GM19099 (cell line): ENCODE measurements around the gene DSG3.

ENCODE experiments used
- POLR2A ChIP-seq: IDR thresholded peaks from 3 replicates; pipeline ENCODE4 v1.6.1; 2011; ENCODE audit warnings: low read depth; ENCODE audit not compliant: insufficient read length; ENCODE audit errors: extremely low read depth

The DSG3 gene

GRCh38 chr18:31469629-31470028 is 22.1 kb downstream of the DSG3 start:
- no peak for TF ChIP-seq POLR2A

DNA sequence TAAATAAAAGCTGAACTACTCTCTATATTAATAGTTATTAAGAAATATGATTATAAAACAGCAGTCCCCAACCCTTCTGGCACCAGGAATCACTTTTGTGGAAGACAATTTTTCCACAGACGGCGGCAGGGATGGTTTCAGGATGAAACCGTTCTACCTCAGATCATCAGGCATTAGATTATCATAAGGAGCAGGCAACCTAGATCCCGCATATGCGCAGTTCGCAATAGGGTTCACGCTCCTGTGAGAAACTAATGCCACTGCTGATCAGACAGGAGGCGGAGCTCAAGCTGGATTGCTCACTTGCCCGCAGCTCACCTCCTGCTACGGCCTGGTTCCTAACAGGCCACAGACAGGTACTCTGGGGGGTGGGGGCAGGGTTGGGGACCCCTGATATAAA is 31.1 kb downstream of the DSG3 start:
- TF ChIP-seq POLR2A, result no peak

GRCh38 chr18:31482051-31482450 is 34.5 kb downstream of the DSG3 start:
- no peak for TF ChIP-seq POLR2A

GRCh38 chr18:31483396-31483795 is 35.9 kb downstream of the DSG3 start:
- no peak for TF ChIP-seq POLR2A

GRCh38 chr18:31484461-31484860 is 36.9 kb downstream of the DSG3 start:
- no peak for TF ChIP-seq POLR2A

GRCh38 chr18:31486165-31486564 is 38.6 kb downstream of the DSG3 start:
- TF ChIP-seq POLR2A, result no peak

GRCh38 chr18:31487246-31488015 is 39.9 kb downstream of the DSG3 start:
- no peak for TF ChIP-seq POLR2A

GRCh38 chr18:31489311-31489710 is 41.8 kb downstream of the DSG3 start:
- no peak for TF ChIP-seq POLR2A

DNA sequence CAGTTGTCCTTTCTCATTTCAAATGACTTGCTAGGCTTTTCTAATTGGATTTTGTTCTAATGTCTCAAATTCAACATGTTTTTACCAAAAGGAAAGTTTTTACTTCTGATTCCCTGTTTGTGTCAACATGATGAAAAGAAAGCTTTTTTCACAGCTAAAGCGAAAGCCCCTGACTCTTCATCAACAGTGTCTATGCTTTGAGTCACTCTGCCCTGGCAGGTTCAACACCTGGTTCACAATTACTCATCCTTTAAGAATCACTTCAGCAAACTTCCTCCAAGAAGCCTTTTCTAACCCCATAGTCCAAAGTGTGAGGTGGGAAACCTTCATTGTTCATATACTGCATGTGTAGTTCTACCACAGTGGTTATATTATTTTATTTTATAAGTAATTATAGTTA is 42.8 kb downstream of the DSG3 start:
- TF ChIP-seq POLR2A, result no peak

DNA sequence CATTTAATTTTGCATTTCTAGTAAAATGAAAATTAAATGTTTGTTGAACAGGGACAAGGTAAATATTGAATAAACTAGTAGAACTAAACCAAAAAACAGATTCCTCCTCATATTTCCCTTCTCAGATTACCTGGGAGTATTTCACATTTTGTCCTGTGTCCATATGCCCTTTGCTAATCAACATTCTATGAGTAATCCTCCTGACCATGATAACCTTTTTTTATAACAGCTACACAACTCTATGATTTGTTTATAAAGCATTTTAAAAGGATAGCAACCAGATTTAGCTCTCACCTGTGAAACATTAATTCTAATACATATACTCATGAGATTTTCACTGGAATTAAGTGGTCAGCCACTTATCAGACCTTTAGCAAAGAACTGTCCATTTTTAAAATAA is 43.3 kb downstream of the DSG3 start:
- TF ChIP-seq POLR2A, result no peak

GRCh38 chr18:31491586-31491985 is 44.0 kb downstream of the DSG3 start:
- TF ChIP-seq POLR2A, result no peak

DNA sequence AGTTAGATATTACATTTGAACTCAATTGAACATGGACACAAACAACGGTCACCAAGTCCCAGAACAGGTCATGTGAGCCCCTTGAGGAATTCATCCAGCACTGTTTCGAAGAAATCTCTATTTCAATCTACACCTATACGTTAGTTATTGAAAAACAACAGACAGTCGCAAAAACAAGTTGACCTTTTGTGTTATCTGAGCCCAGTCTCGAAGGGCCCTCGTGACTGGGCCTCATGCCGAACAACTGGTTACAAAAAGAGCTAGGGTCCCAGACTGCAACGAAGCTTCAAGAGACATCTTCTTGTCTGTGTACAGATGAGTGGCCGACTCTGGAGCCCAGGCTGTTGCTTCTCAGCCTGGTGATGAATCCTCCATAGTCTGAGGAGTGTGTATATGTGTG is 45.1 kb downstream of the DSG3 start:
- no peak for TF ChIP-seq POLR2A

- no peak for TF ChIP-seq POLR2A
Observed at GRCh38 chr18:31493171-31493570, 45.6 kb downstream of the DSG3 start.

- no peak for TF ChIP-seq POLR2A
Observed at GRCh38 chr18:31493941-31494340, 46.4 kb downstream of the DSG3 start.

DNA sequence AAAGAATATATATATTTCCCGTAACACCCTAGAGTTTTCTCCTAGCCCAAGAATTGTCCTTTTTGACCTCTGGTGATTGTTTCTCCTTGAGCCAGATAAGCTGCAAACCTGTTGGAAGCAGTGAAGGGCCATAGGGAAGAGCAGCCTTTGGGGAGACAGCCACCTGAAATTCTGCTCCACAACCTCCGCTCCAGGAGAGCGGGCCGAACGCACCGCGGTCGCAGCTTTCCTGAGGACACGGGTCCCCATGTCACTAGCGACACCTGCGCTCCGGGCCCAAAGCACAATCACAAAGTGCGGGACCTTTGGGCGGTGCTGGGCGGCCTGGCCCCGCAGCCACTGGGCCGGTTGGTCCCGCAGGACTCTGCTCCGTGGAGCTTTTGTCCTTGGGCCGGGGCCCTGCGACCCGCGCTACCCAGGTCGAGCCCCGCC is 49.9 kb downstream of the DSG3 start:
- no peak for TF ChIP-seq POLR2A

DNA sequence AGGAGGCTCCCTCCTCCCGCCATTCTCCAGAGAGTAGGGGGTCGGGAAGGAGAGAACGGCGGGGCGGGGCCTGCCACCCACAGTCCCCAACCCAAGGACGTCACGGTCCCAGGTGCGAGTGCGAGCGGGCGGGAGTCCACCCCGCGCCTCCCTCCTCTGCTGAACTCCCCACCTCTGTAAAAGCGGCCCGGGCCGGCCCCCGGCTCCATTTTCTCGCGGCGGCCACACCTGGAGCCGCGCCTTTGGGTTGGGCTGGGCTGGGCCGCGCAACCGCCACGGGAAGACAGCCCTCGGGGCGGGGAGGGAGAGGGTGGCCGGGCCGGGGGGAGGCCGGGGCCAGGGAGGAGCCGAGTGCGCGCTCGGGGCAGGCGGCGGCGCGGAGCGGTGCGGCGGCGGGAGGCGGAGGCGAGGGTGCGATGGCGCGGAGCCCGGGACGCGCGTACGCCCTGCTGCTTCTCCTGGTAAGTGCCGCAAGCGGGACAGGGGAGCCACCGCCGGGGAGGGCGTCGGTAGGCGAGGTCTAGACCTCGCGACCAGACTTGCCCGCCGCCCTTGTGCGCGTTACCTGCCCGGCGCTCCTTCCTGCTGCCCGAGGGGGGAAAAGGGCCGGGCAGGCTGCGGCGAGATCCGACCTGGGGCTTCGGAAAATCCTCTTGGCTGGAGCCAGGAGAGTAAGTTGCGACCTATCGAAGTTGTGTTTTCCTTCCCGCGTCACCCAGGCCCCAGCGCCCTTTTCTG is 50.5 kb downstream of the DSG3 start, which contains the start of gene DSG2:
DSG2 (plus strand) TSS at position 342 of the 738 bp plus-strand sequence; CDS start at position 417, 75 bp downstream.
- peak; percentile 58 for TF ChIP-seq POLR2A
